ENCODE results near the gene DIS3L2.

DIS3L2 gene

DNA sequence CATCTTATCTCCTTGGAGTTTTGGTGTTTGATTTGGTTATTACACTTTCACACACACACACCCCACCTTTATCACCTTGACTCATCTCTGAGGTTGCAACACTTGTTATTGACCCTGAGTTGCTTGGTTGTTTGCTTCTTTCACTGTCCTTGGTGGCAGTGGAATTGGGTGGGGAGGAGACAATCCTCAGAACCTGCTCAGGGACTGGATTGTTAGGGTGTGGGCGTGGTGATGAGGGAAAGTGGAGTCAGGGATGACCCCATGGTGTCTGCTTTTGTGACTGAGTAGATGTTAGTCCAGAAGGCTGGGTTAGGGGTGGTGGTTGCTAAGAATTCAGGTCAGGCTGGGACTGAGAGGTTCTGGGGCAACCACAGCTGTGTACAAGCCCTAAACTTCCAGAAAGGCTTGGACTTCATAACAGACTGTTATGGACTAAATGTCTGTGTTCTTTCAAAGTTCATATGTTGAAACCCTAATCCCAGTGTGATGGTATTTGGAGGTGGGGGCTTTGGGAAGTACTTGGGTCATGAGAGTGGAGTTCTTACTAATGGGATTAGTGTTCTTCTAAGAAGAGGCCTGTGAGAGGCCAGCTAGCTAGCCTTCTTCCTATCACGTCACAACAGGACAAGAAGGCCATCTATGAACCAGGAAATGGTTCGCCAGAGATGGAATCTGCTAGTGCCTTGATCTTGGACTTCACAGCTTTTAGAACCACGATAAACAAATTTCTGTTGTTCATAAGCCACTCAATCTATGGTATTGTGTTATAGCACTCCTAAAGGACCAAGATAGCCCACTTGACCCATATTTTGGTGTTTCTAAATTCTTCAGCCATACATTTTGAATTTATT is 3.4 kb upstream of the DIS3L2 start:
- no peak for DNase-seq

DNA sequence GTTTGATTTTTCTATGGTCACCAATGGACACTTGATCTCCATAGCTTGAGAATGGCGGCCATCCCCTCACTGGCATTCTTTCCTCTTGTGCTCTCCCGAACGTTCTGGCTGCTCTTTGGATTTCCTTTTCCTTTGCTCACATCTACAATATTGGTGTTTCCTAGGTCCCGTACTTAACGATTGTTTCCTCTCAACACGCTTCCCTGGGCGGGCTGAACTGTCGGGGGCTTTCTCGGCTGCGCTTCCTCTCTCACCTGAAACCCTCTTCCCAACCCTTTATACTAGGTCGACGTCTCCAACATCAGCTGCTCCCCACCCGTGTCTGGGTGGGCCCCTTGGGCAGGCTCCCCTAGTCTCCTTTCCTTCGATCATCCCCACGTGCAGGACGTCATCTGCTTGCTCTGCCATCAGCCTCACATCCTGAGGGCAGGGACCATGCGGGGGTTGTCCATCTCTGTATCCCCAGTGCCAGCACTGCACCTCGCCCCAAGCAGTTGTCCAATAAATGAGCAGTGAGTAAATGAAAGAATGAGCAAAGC is 634 bp upstream of the DIS3L2 start:
- no peak for DNase-seq

DNA sequence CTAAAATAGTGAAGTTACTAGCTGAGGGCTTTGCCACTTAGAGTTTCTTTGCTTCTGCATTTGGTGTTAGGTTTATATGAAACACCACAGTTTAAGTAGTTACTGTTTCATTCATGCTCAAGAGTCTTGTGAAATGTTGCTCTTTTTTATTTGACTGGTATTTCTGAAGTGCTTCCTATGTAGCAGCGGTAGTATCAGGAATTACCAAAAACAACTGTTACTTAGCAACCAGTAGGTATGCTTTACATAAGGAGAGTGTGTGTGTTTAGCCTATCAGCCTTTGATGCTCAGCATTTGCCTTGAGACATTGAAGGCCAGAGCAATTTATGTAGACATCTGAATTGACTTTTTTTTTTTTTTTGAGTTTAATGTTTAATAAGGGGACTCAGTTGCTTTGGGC is 3.6 kb downstream of the DIS3L2 start:
- DNase-seq, result no peak

DNA sequence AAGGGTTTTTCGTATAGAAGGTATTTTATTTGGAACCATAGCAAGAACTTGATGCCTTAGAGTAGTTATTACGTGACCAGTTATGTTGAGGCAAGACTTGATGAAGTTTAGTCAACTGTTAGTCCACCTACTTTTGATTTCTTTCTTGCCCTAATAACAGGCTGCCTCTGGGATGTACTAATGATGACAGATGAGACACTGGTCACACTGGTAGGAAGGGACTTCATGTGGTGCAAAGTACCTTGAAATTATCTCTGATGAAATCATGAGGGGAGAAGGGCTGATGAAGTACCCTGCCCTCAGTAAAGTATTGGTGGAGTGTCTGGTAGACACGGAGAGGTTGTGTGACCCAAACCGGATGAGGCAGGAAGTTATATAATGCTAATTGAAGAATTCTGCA is 5.4 kb downstream of the DIS3L2 start:
- DNase-seq, result no peak

DNA sequence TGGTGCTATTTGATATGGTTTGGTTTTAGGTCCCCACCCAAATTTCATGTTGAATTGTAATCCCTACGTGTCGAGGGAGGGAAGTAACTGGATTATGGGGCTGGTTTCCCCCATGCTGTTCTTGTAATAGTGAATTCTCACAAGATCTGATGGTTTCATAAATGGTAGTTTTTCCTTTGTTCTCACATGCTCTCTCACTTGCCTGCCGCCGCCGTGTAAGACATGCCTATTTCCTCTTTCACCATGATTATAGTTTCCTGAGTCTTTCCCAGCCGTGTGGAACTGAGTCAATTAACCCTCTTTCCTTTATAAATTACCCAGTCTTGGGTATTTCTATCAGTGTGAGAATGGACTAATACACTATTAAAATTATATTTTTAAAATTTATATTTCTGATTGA is 7.3 kb downstream of the DIS3L2 start:
- no peak for DNase-seq

DNA sequence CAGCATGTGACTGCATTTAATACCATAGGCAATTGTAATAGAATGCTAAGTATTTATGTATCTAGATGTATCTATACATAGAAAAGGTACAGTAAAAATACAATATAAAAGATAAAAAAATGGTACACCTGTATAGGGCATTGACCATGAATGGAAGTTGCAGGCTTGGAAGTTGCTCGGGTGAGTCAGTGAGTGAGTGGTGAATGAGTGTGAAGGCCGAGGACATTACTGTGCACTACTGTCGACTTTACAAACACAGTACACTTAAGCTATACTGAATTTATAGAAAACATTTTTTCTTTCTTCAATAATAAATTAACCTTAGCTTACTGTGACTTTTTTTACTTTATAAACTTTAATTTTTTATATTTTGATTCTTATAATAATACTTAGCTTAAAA is 8.9 kb downstream of the DIS3L2 start:
- no peak for DNase-seq

DNA sequence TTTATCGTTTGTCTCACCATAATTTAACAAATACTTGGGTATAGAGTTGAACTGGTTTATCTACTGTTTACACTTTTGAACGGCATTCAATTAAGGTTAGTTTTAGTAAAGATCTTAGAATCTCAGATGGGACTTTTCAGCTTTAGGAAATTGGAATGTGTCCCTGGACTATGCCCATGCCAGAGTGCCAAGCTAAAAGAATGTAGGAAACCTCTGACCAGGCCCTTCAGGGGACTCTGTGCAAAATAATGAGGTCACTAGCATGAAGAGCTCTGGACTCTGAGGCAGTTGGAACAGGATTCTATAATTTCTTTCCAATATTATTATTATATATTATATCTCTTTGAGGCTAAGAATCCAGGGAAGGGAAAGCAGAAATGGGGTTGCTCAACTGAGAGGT is 13.5 kb downstream of the DIS3L2 start:
- no peak for DNase-seq

DNA sequence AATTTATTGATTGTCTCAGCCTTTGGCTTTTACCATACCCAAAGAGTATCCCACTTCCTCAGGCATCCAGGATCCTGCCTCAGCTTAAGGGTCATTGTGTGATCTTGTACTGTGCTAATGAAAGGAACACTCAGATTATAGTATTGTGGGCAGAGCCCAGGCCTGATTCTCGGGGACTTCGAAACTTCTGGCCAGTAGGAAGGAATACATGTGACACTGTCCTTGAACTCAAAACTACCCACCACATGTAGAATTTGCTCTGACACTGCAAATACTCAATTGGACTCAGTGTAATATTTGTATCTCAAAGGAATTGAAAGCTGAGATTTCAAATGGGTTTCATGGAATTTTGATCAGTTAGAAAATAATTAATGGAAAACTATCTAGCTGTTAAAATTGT is 15.9 kb downstream of the DIS3L2 start:
- no peak for DNase-seq

DNA sequence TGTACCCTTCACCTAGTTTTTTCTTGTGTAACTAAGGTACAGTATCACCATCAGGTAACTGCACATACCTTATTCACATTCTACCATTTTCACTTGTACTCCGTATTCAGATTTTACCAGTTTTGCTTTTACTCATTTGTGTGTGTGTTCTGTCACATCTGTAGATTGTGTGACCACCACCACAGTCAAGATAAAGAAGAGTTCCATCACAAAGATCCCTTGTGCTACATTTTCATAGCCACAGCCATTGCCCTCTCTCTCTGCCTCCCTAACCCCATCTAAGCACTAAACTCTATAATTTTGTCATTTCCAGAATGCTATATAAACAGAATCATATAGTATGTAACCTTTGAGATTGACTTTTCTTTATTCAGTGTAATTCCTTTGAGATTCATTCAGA is 23.5 kb downstream of the DIS3L2 start:
- DNase-seq, result no peak

DNA sequence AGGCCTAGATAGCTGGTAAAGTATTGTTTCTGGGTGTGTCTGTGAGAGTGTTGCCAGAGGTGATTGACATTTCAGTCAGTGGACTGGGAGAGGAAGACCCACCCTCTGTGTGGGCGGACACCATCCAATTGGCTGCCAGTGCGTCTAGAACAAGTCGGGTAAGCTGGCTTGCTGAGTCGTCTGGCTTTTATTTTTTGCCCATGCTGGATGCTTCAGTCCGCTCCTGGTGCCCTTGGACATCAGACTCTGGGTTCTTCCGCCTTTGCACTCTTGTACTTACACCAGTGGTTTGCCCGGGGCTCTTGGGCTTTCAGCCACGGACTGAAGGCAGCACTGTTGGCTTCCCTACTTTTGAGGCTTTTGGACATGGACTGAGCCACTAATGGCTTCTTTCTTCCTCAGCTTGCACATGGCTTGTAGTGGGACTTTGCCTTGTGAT is 24.3 kb downstream of the DIS3L2 start:
- DNase-seq, result no peak

DNA sequence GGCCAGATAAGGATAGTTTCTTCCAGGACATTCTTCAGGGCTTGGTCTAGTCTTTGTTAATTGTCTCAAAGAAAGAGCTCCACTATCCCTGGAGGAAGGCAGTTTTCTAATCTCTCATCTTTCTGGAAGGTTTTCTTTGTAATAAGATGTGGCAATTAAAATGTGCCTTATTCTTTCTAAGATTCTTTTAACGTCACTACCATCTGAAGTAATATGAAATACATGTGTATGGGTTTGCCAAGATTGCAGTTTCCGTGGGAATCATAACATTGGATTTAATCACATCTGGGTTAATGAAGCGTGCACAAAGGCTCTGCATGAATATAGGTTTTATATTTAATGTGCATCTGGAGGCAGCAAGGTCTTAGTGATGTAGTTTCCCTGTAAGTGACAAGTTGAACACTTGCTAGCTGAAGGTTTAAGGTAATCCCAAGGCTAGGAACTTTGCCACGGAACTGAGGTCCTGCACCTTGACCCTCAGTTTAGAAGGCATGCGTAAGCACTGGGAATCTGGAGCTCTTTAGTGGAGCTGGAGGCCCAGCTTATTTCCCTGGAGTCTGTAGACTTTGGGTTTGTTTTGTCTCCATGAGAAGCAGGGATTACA is 25.7 kb downstream of the DIS3L2 start:
- no peak for DNase-seq

DNA sequence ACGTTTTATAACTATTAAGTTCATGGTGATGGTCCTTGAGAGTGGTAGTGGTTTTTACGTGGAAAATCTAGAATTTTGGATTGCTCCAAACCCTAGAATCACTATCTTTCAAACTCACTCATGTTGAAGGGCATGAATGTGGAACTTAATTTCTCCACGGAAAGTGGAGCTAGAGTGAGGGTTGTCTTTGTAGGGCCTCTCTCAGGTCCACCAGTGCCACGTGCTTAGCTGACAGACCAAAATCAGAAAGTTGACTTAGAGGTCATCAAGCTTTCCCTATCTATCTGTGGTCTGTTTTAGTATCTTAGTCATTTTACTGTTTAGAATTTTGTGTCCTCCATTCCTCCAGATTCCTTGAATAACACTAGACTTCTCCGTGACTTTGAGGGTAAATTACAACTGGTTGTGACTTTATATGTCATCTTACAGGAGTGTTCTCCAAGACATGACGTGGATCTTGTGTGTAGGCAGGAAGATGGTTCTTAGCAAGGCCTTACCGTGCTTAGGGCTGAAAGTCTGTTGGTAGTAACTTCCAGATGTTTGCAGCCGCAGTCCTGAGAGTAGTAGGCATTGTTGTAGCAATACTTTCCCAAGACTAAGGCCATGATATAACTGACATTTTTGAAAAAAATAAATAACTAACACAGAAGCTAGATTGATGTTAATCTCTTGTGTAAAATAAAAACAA is 26.8 kb downstream of the DIS3L2 start:
- DNase-seq, result no peak

DNA sequence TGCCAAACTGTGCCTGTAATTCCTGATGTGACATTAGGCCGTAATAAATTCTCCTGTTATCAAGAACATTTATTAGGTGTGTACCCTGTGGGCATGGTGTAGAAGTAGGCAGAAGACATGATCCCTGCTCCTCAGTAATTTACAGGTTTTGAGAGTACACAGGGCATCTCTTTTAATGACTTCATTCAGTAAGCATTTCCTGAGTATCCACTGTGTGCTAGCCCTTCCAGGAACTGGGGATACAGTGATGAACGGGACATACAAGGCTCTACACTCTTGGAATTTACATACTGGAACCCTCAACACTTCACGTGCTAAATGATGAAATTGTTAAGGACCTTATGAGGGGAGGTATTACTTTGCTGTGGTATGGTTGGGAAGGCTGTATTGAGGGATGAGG is 30.2 kb downstream of the DIS3L2 start:
- DNase-seq, result peak; percentile 35

DNA sequence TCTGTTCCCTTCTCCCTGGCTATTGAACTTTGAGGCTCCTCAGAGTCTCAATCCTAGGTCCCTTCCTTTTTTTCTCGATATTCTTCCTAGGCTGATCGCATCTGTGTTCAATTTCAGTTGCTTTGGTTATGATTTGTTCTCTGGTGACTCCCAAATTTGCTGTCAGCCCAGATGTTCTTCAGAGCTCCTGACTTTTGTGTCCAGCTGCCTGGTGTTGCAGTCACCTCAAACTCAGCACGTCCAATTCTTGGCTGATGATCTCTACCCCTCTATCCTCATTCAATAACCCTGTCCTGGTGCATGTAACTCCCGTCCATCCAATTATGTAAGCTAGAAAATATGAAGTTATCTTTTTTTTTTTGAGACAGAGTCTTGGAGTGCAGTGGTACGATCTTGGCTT is 31.4 kb downstream of the DIS3L2 start:
- DNase-seq, result no peak

DNA sequence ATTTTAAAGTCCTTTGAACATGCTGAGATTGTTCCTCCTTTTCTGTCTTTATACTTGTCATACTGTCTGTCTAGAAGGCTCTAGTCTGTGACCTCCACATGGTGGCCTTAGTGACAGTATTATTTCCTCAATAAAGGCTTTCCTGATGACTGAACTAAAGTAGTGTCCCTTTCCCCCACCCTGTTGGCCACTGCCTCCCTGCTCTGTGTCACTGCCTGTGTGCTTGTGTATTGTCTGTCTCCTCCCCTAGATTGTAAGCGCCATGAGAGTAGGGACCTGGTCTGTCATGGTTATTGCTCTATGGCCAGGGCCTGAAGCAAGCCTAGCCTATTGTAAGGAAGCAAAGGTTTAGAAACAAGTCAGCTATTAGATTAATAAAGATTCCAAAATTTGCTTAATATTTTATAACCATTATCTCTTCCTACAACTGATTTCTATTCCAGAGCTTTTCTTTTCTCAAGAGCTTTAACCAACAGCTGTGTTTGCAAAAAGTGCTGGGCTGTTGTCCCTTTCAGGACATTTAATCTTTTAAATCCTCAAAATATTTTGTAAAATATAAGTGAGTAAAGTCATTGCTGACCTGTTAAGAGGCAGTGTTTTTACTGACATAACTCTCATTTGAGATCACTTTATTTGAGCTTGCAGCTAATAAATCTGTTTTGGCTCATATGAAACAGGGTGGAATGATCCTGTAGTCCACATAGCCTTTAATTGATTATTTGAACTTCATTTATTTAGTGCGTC is 35.5 kb downstream of the DIS3L2 start:
- DNase-seq, result no peak

DNA sequence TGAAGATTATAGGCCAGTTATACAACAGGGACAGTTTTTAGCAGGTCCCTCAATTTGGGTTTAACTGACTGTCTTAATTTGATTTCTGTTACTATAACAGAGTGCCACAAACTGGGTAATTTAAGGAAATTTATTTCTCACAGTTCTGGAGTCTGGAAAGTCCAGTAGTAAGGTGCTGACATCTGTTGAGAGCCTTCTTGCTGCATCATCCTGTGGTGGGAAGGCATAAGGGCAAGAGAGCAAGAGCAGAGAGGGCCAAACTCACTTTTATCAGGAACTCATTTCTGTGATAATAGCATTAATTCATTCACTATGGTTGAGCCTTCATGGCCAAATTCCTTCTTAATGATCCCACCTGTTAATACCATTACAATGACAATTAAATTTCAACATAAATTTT is 36.5 kb downstream of the DIS3L2 start:
- DNase-seq, result no peak

DNA sequence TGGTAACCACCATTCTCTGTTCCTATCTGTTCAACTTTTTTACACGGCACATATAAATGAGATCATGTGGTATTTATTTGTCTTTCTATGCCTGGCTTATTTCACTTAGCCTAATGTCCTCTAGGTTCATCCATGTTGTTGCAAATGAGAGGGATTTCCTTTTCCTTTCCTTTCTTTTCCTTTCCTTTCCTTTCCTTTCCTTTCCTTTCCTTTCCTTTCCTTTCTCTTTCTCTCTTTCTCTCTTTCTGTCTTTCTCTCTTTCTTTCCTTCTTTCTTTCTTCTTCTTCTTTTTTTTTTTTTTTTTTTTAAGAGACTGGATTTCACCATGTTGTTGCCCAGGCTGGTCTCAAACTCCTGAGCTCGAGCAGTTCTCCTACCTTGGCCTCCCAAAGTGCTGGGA is 38.9 kb downstream of the DIS3L2 start:
- DNase-seq, result no peak

DNA sequence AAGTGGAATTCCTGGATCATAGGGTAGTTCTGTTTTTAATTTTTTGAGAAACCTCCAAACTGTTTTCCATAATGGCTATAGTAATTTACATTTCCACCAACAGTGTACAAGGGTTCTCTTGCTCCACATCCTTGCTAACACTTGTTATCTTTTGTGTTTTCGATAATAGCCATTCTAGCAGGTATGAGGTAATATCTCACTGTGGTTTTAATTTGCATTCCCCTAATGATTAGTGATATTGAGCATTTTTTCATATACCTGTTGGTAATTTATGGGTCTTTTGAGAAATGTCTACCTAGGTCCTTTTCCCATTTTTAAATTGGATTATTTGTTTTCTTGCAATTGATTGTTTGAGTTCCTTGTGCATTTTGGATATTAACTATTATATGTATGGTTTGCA is 39.6 kb downstream of the DIS3L2 start:
- no peak for DNase-seq

DNA sequence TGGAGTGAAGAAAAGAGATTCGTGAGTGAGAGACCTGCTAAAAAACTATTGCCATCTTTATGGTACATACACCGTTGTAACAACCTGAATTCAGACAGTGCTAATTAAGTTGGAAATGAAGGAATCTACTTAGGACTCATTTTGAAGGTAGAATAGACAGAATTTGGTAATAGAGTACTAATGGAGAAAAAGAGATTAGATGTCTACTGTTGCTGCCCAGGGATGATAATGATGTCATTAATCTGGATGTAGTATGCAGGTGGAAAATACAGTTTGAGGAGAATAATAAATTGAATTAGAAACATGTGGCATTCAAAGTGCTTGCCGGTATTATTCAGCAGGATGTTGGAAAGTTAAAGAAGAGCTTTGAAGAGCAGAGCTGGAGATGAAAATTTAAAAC is 44.7 kb downstream of the DIS3L2 start:
- DNase-seq, result no peak

DNA sequence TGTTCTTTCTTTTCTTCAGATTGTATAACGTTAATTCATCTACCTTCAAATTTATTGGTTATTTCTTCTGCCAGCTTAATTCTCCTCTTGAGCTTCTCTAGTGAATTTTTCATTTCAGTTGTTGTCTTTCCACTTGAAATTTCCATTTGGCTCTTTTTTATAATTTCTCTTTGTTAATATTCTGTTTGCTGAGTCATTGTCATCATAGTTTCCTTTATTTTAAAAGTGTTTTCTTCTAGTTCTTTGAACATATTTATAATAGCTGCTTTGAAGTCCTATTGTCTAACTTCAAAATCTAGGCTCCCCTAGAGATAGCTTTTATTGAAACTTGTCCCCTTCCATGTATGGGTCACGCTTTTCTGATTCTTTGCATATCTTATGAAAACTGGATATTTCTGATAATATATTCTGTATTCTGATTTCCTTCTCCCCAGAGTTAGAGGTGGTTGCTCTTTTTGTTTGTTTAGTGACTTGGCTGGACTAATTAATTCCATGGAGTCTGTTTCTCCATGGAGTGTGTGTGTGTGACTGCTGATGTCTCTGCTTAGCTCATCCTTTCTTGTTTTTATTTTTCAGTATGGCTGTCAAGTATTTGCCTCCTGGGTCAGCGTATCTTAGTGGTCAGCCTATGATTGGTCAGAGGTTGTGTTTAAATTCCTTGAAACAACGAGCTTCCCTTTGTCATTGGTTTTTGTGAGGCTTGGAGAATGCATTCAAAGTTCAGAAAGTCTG is 47.6 kb downstream of the DIS3L2 start:
- peak; percentile 44 for DNase-seq

DNA sequence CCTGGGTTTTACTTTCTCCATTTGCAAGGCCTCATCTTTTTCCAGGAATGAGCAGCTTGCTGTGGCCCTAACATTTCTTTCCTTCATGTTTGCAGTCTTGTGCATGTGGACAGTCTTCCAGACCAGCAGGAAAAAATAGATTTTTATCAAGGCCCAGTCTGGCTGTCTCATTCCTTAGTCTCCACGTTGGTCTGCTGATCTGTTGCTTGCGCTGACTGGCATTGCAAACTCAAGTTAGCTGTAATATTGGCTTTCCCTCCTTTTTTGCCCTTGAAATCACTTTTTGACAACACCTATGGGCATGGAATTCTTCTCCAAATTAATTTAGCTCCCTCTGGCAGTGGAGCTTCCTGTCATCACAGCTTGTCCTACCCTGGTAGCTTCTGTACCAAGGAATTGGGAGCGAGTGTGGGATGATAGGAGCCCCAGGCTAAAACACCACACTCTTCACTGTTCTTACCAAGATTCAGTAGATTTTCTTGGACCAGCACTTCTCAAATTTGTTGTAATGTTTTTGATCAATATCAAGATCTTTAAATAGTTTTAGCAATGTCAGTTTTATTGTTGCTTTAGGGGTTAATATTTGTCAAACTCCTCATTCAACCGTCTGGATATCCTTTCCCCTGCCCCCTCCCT is 48.2 kb downstream of the DIS3L2 start:
- DNase-seq, result no peak

Data from fibroblast of skin of back (primary cell).